ENCODE measurements around the gene OR10H4.

DNA sequence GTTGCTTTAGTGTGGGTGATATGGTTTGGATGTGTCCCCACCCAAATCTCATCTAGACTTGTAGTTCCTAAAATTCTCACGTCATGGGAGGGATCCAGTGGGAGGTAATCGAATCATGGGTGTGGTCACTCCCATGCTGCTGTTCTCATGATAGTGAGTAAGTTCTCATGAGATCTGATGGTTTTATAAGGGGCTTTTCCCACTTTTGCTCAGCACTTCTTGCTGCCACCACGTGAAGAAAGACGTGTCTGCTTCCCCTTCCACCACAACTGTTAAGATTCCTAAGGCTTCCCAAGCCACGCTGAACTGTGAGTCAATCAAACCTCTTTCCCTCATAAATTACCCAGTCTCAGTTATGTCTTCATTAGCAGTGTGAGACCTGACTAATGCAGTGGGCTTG is 26.0 kb downstream of the OR10H4 start:
- TF ChIP-seq, protein P1, sequence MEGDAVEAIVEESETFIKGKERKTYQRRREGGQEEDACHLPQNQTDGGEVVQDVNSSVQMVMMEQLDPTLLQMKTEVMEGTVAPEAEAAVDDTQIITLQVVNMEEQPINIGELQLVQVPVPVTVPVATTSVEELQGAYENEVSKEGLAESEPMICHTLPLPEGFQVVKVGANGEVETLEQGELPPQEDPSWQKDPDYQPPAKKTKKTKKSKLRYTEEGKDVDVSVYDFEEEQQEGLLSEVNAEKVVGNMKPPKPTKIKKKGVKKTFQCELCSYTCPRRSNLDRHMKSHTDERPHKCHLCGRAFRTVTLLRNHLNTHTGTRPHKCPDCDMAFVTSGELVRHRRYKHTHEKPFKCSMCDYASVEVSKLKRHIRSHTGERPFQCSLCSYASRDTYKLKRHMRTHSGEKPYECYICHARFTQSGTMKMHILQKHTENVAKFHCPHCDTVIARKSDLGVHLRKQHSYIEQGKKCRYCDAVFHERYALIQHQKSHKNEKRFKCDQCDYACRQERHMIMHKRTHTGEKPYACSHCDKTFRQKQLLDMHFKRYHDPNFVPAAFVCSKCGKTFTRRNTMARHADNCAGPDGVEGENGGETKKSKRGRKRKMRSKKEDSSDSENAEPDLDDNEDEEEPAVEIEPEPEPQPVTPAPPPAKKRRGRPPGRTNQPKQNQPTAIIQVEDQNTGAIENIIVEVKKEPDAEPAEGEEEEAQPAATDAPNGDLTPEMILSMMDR (IDR thresholded peaks at IDR 0.05): no peak
- TF ChIP-seq TEAD1 (CRISPR knock-in tag; IDR thresholded peaks at IDR 0.05): no peak
- TF ChIP-seq, protein P2, sequence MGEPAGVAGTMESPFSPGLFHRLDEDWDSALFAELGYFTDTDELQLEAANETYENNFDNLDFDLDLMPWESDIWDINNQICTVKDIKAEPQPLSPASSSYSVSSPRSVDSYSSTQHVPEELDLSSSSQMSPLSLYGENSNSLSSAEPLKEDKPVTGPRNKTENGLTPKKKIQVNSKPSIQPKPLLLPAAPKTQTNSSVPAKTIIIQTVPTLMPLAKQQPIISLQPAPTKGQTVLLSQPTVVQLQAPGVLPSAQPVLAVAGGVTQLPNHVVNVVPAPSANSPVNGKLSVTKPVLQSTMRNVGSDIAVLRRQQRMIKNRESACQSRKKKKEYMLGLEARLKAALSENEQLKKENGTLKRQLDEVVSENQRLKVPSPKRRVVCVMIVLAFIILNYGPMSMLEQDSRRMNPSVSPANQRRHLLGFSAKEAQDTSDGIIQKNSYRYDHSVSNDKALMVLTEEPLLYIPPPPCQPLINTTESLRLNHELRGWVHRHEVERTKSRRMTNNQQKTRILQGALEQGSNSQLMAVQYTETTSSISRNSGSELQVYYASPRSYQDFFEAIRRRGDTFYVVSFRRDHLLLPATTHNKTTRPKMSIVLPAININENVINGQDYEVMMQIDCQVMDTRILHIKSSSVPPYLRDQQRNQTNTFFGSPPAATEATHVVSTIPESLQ (CRISPR knock-in tag; IDR thresholded peaks at IDR 0.05): no peak
